Heart left ventricle (tissue), 13 donors: ENCODE results near the gene FMO1.

ENCODE experiments used
- CTCF ChIP-seq, 12 donors: fragments of 200-600 bp; sonication (generic) in 4 of 12; IDR thresholded peaks; one replicate each; pipeline versions ENCODE4 v1.5.0 to v1.8.0; 2018 to 2022; ENCODE audit warnings: antibody characterized with exemption in 12 of 12, mild to moderate bottlenecking in 5 of 12
- POLR2A ChIP-seq, 2 donors: fragments of 450-650 bp; IDR thresholded peaks; one replicate each; pipeline ENCODE4 v1.6.1; 2017; ENCODE audit warnings: antibody characterized with exemption in 2 of 2, mild to moderate bottlenecking in 2 of 2, moderate library complexity in 2 of 2
- donor health status: ischemic (EF 13 %, LVEDD 7.1; RV severe dilation, severe dysfunction).
- donor health status: DM: no; HTN: yes; CAD: no.
- donor health status: DM: no; HTN: no; CAD: no.
- donor health status: ischemic (EF 25% LVEDD 6.9; RV normal size, moderate dysfunction).
- donor health status: ischemic (EF 25% LVEDD 5.7; RV mildly dilated, moderate dysfunction).
- donor health status: ischemic (EF 35%, LVEDD 5.7; RV mildly dilated, moderate dysfunction).
- donor health status: nonischemic (EF 11% LVEDD 7.7; RV severe dilation, severe dysfunction).
- donor health status: DM: yes; HTN: yes; CAD: no.
- donor health status: PGD.
- donor health status: ischemic (EF 29% LVEDD 5.4; RV normal size, mild dysfunction).
- donor health status: nonischemic (EF 23%, LVEDD 6.1; RV moderate dilation, normal function).

GRCh38 chr1:171296897-171297296 lies 48.6 kb downstream of the FMO1 start:
- TF ChIP-seq CTCF (IDR thresholded peaks at IDR 0.05) = no peak
- no peak for TF ChIP-seq POLR2A (IDR thresholded peaks at IDR 0.05)
